DOHH2 (cell line): ENCODE results near the gene VAV2.

ENCODE experiments used
- H3F3A ChIP-seq: fragments of 200-600 bp; sonication (generic), shearing (Covaris generic); 2 replicates; pipeline ENCODE4 v1.6.0; 2016; ENCODE audit warnings: antibody characterized with exemption, mild to moderate bottlenecking; ENCODE audit not compliant: control insufficient read depth, insufficient read depth
- H3K27ac ChIP-seq: fragments of 200-600 bp; sonication (generic); 2 replicates; pipeline ENCODE4 v1.5.1; 2014; ENCODE audit warnings: low read depth, mild to moderate bottlenecking, low read length, moderate library complexity
- H3K27me3 ChIP-seq: fragments of 200-600 bp; sonication (generic); 2 replicates; pipeline ENCODE4 v1.6.1; 2014; ENCODE audit warnings: mild to moderate bottlenecking, low read length, mixed read lengths; ENCODE audit not compliant: control insufficient read depth
- H3K36me3 ChIP-seq: fragments of 200-600 bp; sonication (generic); 2 replicates; pipeline ENCODE4 v1.6.1; 2014; ENCODE audit warnings: mild to moderate bottlenecking, low read length, moderate library complexity, mixed read lengths; ENCODE audit not compliant: control insufficient read depth
- H3K4me1 ChIP-seq: fragments of 200-600 bp; sonication (generic); 2 replicates; pipeline ENCODE4 v1.6.1; 2014; ENCODE audit warnings: mild to moderate bottlenecking, low read length, mixed read lengths; ENCODE audit not compliant: control insufficient read depth
- H3K4me2 ChIP-seq: fragments of 200-600 bp; sonication (generic); 2 replicates; pipeline ENCODE4 v1.6.0; 2014; ENCODE audit warnings: mild to moderate bottlenecking, low read length, moderate library complexity
- H3K4me3 ChIP-seq: fragments of 200-600 bp; sonication (generic); 2 replicates; pipeline ENCODE4 v1.5.1; 2014; ENCODE audit warnings: mild to moderate bottlenecking, low read length, mixed read lengths
- H3K79me2 ChIP-seq: fragments of 200-600 bp; sonication (generic); 2 replicates; pipeline ENCODE4 v1.6.1; 2014; ENCODE audit warnings: mild to moderate bottlenecking, low read length, mixed read lengths; ENCODE audit not compliant: control insufficient read depth
- H3K9me2 ChIP-seq: fragments of 200-600 bp; sonication (generic); replicated peaks from 2 replicates; pipeline ENCODE4 v1.6.1; 2014; ENCODE audit warnings: mild to moderate bottlenecking, low read length, mixed read lengths; ENCODE audit not compliant: control insufficient read depth
- H3K9me3 ChIP-seq: fragments of 200-600 bp; sonication (generic); 2 replicates; pipeline ENCODE4 v1.6.1; 2014; ENCODE audit warnings: antibody characterized with exemption, low read length, mixed read lengths; ENCODE audit not compliant: control insufficient read depth, insufficient read depth
- H4K20me1 ChIP-seq: fragments of 200-600 bp; sonication (generic); 2 replicates; pipeline ENCODE4 v1.6.0; 2014; ENCODE audit warnings: low read depth, mild to moderate bottlenecking, antibody characterized with exemption, low read length, moderate library complexity; ENCODE audit not compliant: control insufficient read depth, insufficient read depth
- CTCF ChIP-seq: fragments of 200-600 bp; sonication (generic); IDR thresholded peaks from one replicate; pipeline ENCODE4 v1.5.1; 2014; ENCODE audit warnings: antibody characterized with exemption, mild to moderate bottlenecking, low read depth, low read length; ENCODE audit not compliant: poor library complexity, severe bottlenecking
- EZH2phosphoT487 ChIP-seq: fragments of 200-600 bp; sonication (generic); IDR thresholded peaks from 2 replicates; pipeline ENCODE4 v1.6.1; 2017; ENCODE audit warnings: borderline replicate concordance, mild to moderate bottlenecking, antibody characterized with exemption, low read length, moderate library complexity, mixed read lengths

Gene VAV2

GRCh38 chr9:133796562-133796961, 195.6 kb downstream of the VAV2 start:
- Histone ChIP-seq H3K27me3 (no peaks in the 10 kb centered on the region), H3K4me3 (no peak overlapping the region), H4K20me1 (no peaks in the 10 kb centered on the region), H3F3A (no peaks in the 10 kb centered on the region; the same call in 1 of the 2 replicates), H3K27ac (no peak overlapping the region), H3K4me2 (no peak overlapping the region), H3K9me2 (no peaks in the 10 kb centered on the region), H3K36me3 (peaks cover 13% of the 10 kb centered on the region; the same call in 1 of the 2 replicates), H3K4me1 (peaks cover 26% of the 10 kb centered on the region), H3K9me3 (no peaks in the 10 kb centered on the region), H3K79me2 (no peaks in the 10 kb centered on the region)
- no peak for TF ChIP-seq CTCF
- no peak for TF ChIP-seq EZH2phosphoT487

- no peak overlapping the region for H3K4me3 ChIP-seq
- peaks cover 13% of the 10 kb centered on the region; the same call in 1 of the 2 replicates for H3K36me3 ChIP-seq
- H3K9me2 ChIP-seq = no peaks in the 10 kb centered on the region
- no peaks in the 10 kb centered on the region for H4K20me1 ChIP-seq
- H3K9me3 ChIP-seq = no peaks in the 10 kb centered on the region
- H3F3A ChIP-seq = no peaks in the 10 kb centered on the region; the same call in 1 of the 2 replicates
- TF ChIP-seq EZH2phosphoT487 (no peak), CTCF (no peak)
- H3K79me2 ChIP-seq = no peaks in the 10 kb centered on the region
- no peaks in the 10 kb centered on the region for H3K27me3 ChIP-seq
- no peak overlapping the region for H3K27ac ChIP-seq
- peaks cover 26% of the 10 kb centered on the region for H3K4me1 ChIP-seq
- no peak overlapping the region for H3K4me2 ChIP-seq
Measured at GRCh38 chr9:133795049-133795448, 197.1 kb downstream of the VAV2 start.

GRCh38 chr9:133794016-133794760, 197.9 kb downstream of the VAV2 start:
- no peaks in the 10 kb centered on the region for H3K79me2 ChIP-seq
- TF ChIP-seq CTCF (no peak), EZH2phosphoT487 (no peak)
- H4K20me1 ChIP-seq = no peaks in the 10 kb centered on the region
- H3K27me3 ChIP-seq = no peaks in the 10 kb centered on the region
- H3K9me2 ChIP-seq = no peaks in the 10 kb centered on the region
- H3K27ac ChIP-seq = 0 out of 2 replicates have a peak overlapping the region, but pooled peaks have one; percentile 9
- peaks cover 13% of the 10 kb centered on the region; the same call in 1 of the 2 replicates for H3K36me3 ChIP-seq
- peaks cover 26% of the 10 kb centered on the region for H3K4me1 ChIP-seq
- peak overlapping the region; percentile 68 for H3K4me2 ChIP-seq
- no peaks in the 10 kb centered on the region; the same call in 1 of the 2 replicates for H3F3A ChIP-seq
- H3K4me3 ChIP-seq = peak overlapping the region; percentile 46
- no peaks in the 10 kb centered on the region for H3K9me3 ChIP-seq
